Measurements from ENCODE around the gene TMCC1.
"Not testable (repeated sequence)": the region's sequence is repeated elsewhere in the genome, so short reads cannot be mapped to it uniquely, and the experiment has no call there.

Gene TMCC1

DNA sequence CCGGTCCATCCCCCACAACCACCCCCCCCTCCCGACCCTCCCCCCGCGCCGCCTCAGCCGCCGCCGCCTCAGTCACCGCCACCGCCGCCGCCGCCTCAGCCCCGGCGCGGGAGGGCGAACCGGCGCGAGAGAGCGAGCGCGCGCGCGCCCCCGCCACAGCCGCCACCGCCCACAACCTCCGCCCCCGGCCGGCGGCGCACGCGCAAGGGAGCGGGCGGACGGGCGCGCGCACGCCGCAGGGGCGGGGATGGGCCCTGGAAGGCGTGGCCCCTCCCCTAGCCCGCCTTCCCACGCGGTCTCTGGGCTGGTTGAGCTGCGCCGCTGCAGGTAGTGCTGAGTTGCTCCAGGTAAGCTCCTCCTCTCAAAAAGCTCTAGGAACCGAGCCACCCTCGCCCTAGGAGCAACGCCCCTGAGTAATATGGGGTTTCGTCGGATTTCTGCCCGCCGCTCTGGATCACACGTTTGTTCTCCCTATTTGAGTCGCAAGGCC is at the start of gene TMCC1:
TMCC1 (minus strand) TSS at position 131 of the 490 bp plus-strand sequence.
- DNase-seq (ENCODE audit: low read depth), result peak; percentile 77

DNA sequence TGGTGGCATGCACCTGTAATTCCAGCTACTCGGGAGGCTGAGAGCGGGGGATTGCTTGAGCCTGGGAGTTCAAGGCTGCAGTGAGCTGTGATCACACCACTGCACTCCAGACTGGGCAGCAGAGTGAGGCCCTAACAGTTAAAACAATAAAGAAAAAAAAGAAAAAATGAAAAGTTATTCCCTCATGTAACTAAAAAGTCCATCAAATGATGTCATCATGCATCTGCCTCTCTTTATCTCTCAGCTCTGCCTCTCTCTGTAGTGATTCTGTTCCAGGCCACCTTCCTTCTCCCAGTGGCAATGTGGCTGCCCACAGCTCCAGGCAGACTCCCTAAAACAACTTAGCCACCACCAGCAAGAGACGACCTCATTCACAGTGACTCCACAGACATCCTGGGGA is 49.5 kb upstream of the TMCC1 start:
- no peak for DNase-seq (ENCODE audit: low read depth)

DNA sequence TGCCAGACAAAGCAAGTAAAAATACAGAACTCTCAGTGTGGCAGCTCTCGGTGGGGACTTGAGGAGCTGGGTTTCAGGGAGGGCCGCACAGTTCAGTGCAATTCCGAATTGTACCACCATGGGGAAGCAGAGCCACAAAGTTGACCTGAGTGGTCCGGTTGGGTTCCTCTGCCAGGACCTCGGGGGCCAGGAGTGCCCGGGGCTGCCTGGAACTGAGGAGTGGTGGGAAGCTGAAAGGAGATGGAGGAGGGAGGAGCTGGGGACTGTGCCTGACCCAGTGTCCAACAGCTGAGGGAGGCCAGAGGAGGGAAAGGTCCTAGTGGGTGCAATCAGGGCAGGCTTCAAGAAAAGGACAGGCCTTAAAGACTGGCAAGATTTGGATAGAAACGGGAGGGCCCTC is 48.8 kb upstream of the TMCC1 start:
- peak; percentile 34 for DNase-seq (ENCODE audit: low read depth)

DNA sequence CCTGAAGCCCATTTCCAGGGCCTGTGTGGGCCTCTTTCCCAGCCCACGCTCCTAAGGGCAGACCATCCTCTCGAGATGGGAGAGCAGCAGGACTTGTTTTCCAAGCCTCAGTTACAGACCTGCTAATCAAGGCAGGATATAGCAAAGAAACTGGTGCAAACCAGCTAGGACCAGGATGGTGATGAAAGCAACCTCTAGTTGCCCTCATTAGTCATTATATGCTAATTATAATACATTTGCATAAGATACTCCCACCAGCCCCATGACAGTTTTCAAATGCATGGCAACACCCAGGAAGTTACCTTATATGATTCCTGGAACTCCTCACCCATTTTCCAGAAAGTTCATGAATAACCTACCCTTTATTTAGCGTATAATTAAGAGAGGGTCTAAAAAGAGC is 46.6 kb upstream of the TMCC1 start:
- DNase-seq (ENCODE audit: low read depth), result no peak

DNA sequence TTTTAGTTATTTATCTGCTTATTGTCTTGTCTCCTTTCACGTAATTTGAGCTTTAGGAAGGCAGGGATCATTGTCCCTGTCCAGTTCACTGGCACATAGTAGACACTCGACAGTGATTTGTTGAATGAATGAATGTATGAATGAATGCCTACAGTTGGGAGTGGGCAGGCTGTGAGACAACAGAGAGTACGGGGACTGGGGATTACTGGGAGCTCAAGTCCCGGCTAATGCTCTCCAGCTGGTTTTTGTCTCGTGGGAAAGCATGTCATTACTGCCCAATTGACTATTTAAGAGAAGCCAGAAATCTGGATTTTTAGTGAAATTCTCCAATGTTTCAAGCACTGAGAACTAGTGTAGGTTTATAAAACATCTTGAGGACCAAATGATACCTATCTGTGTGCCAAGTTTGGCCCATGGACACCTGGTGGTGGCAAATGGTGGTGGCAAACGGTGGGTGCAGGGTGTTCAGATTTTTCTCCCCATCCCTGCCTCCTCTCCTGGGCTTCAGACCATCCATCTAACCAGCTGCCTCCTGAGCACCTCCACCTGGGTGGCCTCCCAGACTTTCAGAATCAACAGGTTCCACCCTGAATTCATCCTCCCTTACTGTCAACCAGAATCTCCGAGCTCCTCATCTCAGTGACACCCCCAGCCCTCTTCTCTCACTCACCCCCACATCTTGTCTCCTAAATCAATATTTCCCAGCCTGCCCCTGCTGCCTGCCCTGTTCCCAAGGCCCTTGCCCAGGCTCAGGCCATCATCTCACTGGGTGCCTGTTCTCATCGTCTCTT is 44.8 kb upstream of the TMCC1 start:
- DNase-seq (ENCODE audit: low read depth), result no peak

DNA sequence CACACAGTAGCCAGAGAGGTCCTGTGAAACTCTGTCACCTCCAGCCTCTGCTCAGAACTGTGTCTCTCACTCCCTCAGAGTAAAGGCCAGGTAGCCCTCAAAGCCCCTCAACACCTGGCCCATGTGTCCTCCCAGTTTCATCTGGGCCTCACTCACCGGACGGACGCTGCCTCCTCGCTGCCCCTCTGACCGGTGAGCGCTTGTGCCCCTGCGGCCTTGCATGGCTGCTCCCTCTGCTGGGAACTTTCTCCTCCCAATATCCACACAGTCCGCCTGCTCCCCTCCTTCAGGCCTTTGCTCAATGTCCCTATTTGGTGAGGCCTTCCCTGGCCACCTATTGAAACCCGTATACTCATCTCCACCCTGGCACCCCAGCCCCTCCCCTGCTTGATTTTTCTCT is 44.2 kb upstream of the TMCC1 start:
- no peak for DNase-seq (ENCODE audit: low read depth)

DNA sequence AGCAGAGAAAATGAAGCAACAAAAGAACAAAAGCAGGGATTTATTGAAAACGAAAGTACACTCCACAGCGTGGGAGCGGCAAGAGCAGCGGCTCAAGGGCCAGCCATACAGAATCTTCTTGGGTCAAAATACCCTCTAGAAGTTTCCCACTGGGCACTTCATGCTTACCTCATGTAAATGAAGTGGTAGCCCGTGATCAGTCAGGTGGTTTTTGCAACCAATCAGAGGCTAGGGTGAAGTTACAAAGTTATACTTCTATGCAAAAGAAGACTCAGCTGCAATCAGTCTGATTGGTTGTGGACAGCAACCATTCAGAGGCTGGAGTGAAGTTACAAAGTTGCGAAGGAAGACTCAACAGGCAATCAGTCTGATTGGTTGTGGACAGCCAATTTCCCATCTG is 43.2 kb upstream of the TMCC1 start:
- peak; percentile 80 for DNase-seq (ENCODE audit: low read depth)

DNA sequence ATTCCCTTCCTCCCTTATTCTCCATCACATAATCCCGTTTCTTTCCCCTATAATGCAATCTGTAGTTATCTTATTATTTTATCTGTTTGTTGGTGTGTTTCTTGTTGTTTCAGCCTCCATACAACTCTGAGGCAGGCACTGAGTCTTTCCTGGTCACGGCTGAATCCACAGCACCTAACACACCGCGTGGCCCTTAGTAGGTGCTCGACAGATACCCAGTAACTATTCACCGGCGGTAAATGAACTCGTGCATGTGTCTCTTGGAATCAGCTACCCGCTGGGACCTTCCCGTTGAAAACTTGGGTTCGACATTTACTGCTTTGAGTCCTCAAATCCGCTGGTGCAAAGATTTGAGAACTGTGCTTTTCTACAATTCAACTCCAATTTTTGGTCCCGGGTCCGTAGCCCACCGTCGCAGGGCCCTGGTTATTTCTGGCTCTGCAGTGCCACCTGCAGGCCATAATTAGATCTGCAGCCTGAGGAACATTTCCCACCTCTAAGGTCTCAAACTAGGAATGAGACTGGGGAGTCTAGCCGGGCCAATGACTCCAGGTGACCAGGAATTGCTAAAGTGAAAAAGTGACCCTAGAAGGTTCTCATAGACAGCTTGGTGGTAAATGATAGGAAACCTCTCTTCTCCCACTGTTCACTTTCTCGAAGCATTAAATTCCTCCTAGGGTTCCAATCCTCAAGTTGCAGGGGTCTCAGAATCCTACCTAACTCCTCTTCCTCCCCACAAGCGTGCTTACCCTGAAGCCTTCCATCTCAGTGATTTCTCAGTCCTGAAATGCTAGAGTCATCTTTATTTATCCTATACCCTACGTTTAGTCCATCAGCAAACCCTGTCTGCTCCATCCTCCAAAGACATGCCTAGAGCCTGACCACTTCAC is 41.0 kb upstream of the TMCC1 start:
- DNase-seq (ENCODE audit: low read depth), result no peak

DNA sequence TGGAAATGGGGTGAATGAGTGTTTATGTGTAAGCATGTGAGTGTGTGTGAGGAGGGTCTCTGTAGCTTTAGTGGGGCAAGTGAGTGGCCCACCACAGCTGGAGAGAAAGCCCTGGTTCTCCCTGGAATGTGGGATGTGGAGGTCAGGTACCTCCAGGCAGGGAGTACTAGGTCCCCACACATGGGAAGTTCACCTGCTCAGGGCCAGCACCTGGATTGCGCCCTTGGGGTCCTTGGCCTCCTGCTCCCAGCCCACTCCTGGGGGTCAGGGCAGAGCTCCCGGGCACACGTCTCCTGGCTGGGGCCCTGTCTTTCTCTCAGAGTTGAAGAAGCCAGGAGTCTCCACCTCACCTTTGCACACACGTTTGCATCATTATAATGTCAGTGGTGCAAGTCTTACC is 40.0 kb upstream of the TMCC1 start:
- DNase-seq (ENCODE audit: low read depth), result no peak

DNA sequence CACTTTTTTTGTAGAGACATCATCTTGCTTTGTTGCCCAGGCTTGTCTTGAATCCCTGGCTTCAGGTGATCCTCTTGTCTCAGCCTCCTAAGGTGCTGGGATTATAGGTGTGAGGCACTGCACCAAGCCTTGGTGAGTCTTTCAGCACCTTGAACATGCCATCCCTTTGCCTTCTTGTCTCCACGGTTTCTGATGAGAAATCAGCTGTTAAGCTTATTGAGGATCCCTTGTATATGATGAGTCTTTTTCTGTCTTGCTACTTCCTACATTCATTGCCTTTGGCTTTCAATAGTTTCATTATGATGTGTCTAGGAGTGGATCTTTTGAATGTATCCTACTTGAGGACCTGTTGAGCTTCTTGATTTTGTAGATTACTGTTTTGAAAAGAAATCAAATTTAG is 35.9 kb upstream of the TMCC1 start:
- no peak for DNase-seq (ENCODE audit: low read depth)

DNA sequence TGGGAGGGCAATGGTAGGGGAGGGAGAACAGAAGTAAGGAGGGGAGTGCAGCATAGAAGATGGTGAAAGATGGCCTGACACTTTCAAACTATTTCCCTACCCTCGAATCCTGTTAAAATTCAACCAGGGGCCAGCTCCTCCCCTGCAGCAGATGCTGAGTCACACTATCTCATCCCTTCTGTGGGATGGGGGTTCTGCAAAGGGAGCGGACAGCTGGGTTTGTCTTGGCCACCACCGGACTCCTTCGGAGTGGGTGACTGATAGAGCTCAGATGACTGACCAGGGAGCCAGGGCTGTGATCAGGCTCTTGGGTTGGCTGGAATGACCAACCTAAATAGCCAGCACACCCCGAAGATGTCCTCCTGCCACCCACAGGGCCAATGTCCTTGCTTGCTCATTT is 33.6 kb upstream of the TMCC1 start:
- DNase-seq (ENCODE audit: low read depth), result no peak

DNA sequence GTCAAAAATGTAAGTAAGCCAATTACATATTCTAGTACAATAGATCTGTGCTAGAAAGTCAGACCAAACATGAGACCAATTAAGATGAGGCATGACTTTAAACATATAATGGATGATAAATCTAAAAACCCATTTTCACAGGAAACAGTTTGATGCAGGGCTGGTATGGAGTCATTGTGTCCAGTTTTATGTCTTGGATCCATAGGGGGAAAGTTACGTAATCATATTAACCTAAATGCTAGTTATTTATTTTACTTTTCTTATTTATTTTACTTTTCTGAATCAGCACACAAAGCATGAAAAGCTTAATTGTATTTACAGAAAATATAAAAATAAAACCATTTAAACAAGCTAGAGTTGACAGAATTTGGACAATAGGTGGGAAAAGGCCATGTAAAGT is 26.3 kb upstream of the TMCC1 start:
- DNase-seq (ENCODE audit: low read depth), result no peak

DNA sequence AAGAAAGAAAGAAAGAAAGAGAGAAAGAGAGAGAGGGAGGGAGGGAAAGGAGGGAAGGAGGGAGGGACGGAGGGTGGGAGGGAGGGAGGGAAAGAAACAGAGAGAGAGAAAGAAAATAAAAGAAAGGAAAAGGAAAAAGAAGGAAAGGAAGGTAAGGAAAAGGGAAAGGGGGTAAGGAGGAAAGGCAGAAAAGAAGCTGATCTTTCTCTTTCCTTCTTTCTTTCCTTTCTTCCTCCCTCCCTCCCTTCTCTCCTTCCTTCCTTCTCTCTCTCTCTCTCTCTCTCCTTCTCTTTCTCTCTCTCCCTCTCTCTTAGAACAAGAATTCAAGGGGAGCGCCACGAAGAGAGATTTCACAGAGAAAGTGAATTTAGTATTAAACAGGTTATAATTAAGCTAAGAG is 25.8 kb upstream of the TMCC1 start:
- no peak for DNase-seq (ENCODE audit: low read depth)

DNA sequence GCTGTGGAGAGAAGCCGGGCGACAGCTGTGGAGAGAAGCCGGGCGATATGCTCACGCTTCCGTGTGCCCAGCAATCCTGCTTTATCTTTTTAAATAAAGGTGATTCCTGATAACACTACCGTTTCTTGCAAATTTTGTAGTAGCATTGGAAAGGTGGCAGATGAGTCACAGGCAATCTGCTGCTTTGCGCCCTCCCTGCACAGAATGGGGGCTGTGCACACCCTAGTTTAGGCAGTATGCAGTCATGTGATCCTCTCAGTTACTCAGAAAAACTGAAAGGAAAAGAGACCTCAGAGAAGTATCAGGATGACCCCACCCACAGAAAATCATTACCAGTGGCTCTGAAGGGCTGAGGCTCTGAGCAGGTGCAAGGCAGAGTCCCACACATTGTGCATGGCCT is 24.9 kb upstream of the TMCC1 start:
- no peak for DNase-seq (ENCODE audit: low read depth)

DNA sequence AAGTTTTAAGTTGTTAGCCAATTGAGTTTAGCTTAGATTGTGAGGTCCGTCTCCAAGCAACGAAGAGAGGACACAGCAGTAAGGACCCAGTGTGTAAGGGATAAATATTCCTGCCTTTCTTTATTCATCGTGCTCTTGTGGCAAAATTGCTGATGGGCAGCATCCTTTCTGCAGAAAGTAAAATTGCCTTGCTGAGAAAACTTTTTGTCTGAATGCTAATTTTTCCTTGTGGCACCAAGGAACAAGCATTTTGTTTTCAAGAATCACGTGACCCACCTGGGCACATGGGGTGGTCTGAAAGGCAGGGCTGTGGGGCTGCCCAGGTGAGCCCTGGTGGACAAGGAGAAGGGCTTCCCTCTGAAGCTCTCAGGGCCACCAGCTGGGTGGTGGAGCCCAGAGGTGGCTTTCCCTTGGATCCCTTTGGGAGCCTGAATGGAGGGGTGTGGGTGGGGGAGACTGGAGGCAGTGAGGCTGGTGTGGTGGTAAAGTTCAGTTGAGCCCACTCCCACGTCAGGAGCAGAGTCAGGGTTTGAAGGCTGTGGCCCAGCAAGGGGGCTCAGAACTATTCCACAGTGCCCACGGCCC is 24.0 kb upstream of the TMCC1 start:
- DNase-seq (ENCODE audit: low read depth), result no peak

DNA sequence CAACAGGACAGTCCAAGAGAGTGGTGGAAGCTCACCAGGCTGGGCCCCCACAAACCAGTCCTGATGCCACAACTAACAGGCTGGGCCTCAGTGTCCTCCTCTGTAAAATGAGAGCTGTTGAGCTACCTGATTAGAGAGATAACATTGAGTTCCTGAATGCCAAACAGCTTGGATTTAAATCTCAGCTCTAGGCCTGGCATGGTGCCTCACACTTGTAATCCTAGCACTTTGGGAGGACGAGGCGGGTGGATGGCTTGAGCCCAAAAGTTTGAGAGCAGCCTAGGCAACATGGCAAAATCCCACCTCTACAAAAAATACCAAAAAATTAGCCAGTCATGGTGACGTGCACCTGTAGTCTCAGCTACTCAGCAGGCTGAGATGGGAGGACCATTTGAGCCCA is 20.1 kb upstream of the TMCC1 start:
- no peak for DNase-seq (ENCODE audit: low read depth)

DNA sequence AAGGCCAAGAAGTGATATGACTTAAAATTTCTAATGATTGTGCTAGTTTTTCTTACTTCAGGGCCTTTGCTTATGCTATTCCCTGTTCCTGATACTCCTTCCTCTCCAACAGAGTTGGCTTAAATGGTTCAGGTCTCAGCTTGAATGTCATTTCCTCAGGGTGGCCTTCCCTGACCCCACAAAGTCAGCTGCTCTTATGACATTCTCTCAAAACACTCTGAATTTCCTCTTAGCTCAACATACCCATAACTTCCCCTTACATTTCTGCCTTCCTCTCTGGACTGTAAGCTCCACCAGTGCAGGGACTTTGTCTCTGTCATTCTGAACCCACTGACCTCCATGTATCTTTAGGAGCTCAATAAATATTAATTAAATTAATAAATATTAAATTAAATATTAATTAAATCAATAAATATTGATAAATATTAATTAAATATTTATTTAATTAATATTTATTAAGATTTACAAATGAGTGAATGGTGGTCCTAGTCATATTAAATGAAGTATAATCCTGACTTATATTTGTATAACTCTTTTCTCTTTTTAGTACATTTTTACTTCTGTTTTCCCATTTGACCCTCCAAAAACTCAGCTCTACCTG is 17.9 kb upstream of the TMCC1 start:
- no peak for DNase-seq (ENCODE audit: low read depth)

DNA sequence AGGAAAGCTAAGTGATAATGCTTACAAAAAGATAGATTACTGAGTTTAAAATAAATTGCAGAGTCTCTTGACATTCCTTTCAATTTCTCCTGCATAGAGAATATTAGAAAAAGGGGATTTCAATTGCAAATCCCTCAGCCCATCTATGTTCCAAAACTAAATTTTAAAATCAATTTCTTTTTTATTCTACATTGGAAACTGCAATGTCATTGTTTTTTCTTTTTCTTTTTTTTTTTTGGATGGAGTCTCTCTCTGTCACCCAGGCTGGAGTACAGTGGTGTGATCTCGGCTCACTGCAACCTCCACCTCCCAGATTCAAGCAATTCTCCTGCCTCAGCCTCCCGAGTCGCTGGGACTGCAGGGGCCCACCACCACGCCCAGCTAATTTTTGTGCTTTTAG is 15.7 kb upstream of the TMCC1 start:
- DNase-seq (ENCODE audit: low read depth), result not testable (repeated sequence)

DNA sequence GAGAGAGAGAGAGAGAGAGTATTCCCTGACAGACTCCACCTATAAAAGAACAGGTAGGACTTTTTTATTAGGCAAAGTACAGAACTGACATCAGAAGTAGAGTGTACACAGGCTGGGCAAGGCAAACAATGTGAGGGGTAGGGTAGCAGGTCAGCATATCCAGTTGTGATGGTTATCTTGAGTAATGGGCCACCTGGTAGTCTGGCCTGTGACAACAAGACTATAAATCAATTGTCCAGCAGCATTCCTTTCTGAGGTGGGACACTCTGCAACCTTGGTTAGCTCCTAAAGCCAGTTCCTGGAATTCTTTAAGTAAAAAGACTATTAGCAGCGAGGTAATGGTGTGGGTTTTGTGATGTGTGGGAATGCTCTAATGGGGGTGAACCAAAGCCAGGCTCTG is 14.9 kb upstream of the TMCC1 start:
- DNase-seq (ENCODE audit: low read depth), result no peak

DNA sequence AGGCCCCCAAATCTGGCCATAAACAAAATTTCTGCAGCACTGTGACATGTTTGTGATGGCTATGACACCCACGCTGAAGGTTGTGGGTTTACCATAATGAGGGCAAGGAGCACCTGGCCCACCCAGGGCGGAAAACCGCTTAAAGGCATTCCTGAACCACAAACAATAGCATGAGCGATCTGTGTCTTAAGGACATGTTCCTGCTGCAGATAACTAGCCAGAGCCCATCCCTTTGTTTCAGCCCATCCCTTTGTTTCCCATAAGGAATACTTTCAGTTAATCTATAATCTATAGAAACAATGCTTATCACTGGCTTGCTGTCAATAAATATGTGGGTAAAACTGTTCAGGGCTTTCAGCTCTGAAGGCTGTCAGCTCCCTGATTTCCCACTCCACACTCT is 7.8 kb upstream of the TMCC1 start:
- DNase-seq (ENCODE audit: low read depth), result not testable (repeated sequence)

DNA sequence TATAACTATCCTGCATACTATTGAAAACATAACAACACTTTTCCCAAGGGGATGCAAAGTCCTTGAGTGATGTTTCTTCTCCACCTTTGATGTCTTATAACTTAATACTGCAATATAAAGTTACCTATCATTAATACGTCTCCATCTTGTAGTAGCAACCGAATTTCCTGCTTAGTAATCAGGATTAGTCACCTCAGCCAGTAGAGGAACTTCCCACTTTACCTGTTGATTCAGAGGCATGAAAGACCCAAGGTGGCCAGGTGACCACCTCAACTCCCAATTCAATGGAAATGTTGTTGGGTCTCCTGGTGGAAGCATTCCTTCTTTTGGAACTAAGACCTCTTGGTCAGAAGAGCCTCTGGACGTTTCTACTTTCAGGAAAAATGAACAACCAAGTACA is 3.5 kb upstream of the TMCC1 start:
- no peak for DNase-seq (ENCODE audit: low read depth)

DNA sequence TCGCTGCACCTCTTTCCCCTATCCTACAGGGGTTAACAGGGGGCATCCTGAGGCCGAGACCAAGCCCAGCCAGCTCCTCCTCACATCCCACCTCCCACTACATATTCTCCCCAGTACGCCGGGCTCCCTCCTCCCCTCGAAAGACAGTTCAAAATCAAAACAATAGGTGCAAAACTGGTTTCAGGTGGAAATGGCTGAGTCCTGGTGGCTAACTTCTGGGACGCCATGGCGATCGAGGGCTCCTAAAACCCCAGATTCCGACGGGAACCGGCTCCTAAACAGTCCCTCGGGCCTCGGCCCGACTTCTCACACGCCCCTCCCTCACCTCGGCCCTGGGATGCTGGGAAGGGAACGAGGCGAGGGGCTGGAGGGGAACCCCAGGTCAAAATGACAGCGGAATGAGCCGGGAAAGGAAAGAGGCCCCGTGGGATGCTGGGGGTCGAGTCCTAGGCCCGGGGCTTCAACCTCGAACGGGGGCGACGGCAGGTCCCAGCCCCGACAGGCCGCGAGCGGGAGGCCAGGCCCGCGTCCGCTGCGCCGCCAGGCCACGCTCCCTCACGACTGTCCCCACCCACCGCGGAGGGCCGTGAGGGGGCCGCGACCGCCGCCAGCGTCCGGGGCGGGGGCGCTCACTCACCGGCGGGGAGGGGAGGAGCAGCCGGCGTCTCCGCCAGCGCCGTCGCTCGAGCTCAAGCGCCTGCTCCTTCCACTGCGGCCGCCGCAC is 492 bp downstream of the TMCC1 start:
- no peak for DNase-seq (ENCODE audit: low read depth)

All from fibroblast of gingiva (primary cell).